C4-2B (cell line): ENCODE results near the gene TMEM222.
A peak's percentile ranks its signal among the peaks of the same experiment; 100 is the strongest.

ENCODE experiments used
- H3K27ac ChIP-seq: fragments of 450-650 bp; 2 replicates; pipeline ENCODE4 v1.5.1; 2017
- ZFX ChIP-seq: fragments of 450-650 bp; IDR thresholded peaks from 2 replicates; pipeline ENCODE4 v1.6.1; 2017
- TF ChIP-seq, protein P1 (sequence below): fragments of 450-650 bp; conservative IDR thresholded peaks from 2 replicates; pipeline ENCODE4 v1.5.1; 2017; ENCODE audit warnings: mild to moderate bottlenecking

TMEM222 gene

DNA sequence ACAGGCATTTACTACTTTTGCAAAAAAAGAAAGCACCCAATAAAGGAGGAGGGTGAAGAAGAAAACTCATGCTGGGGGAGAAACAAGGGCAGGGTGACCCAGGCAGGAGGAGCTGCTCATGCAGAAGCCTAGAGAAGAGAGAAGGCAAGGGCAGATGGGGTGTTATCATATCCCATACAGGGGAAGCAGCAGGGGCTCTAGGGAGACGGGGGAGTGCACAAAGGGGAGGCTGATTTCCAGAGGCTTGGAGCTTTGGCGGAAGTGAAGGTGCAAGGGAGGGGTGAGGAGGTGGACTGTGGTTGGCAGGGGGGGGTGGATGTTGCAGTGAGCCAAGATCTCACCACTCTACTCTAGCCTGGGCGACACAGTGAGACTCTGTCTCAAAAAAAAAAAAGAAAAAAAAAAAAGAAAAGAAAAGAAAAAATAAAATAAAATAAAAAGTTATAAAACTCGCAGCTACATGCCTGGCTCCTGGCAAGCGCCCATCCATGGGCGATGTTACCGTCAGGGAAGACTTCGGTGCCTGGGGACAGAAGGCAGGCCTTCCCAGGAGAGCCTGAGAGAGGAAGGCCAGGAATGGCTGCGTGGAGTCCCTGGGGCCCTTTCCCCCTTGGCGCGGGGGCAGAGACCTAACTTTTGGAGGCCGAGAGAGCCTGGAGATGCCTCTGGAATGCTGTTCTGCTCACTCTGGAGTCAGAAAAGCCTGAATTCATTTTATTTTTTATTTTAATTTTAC is 56.0 kb downstream of the TMEM222 start:
- TF ChIP-seq, protein P1, sequence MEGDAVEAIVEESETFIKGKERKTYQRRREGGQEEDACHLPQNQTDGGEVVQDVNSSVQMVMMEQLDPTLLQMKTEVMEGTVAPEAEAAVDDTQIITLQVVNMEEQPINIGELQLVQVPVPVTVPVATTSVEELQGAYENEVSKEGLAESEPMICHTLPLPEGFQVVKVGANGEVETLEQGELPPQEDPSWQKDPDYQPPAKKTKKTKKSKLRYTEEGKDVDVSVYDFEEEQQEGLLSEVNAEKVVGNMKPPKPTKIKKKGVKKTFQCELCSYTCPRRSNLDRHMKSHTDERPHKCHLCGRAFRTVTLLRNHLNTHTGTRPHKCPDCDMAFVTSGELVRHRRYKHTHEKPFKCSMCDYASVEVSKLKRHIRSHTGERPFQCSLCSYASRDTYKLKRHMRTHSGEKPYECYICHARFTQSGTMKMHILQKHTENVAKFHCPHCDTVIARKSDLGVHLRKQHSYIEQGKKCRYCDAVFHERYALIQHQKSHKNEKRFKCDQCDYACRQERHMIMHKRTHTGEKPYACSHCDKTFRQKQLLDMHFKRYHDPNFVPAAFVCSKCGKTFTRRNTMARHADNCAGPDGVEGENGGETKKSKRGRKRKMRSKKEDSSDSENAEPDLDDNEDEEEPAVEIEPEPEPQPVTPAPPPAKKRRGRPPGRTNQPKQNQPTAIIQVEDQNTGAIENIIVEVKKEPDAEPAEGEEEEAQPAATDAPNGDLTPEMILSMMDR = no peak
- TF ChIP-seq ZFX = no peak
- no peak overlapping the region for H3K27ac ChIP-seq

DNA sequence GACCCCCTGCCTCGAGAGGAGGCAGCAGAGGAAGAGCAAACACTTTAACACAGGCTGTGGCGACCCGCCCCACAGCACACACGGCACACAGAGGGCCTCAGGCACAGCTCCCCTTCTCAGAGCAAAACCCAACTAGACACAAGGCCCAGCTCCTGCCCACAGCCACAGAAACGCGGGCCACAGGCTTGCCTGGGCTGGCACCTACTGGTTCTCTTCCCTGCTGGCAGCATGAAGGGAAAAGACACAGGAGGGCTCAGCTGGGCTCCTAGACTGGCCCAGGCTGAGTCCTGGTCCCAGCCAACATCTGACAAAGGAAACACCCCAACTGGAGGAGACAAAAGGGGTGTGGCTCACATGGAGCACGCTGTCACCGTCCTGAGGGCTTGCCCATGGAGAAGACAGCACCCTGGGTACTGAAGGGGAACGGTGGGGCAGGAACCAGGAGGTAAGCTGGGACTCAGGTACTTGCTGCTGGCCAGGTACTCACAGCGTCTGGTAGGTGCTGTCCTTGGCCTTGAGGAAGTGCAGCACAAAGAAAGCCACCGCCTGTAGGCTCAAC is 57.7 kb downstream of the TMEM222 start:
- no peak overlapping the region for H3K27ac ChIP-seq
- TF ChIP-seq, protein P1 = no peak
- TF ChIP-seq ZFX = no peak

DNA sequence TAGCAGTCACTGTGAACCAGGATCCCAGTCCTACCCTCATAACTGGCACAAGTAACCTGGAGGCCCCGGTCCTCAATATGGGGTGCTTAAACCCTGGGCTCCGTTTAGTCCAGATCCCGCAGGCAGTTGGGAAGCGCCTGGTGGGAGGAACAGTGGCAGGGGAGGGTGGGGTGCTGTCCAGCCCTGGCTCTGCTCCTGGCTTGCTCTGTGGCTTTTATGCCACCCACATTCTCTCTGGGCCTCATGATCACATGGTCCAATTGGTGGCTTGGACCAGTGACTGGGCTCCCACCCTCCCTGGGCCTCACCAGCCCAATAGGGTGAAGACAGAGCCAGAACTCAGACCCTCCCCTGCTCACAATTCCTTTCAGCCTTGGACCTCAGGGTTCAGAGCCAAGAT is 58.3 kb downstream of the TMEM222 start:
- TF ChIP-seq, protein P1 = no peak
- no peak for TF ChIP-seq ZFX
- no peak overlapping the region for H3K27ac ChIP-seq

DNA sequence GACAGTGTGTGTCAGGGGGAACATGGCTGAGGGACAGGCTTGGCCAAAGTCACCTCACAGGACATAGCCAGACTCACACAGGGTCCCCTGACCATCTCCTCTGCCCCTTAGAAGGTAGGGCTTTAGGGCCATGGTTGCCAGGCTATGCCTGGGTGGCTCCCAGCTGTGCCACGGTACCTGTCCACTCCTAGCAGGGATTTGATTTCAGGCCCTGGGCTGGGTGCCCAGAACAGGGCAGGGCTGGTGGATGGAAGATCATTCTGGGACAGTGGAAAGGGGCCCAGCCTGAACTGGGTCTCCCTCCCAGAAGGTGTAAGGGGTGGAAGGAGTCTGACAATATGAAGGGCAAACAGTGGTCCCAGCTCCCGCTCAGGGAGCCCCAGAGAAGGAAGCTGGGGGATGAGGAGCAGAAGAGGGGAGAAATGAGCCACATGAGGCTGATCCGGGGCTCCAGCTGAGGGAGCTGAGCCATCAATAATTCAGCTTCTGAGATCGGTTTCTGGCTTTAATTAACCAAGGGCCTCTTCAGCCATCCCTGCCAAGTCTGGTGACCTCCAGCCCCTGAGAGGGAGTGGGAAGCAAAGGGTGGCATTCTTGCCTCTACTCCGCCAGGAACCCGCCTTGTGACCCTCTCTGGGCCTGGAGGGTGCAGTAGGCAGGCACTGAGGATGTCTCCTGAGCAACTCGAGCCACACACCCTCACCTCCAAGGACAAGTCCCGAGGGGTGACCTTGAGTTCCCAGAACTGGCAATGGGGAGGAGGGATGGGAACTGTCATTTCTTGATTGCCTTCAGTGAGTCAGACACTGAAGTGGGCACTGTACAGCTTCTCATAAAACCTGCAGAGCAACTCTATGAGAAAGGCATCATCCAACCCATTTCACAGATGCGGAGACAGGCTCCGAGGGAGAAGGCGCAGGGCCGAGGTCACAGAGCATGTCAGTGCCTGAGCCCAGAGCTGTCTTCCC is 59.1 kb downstream of the TMEM222 start:
- TF ChIP-seq ZFX = no peak
- TF ChIP-seq, protein P1 = no peak
- H3K27ac ChIP-seq = no peak overlapping the region

DNA sequence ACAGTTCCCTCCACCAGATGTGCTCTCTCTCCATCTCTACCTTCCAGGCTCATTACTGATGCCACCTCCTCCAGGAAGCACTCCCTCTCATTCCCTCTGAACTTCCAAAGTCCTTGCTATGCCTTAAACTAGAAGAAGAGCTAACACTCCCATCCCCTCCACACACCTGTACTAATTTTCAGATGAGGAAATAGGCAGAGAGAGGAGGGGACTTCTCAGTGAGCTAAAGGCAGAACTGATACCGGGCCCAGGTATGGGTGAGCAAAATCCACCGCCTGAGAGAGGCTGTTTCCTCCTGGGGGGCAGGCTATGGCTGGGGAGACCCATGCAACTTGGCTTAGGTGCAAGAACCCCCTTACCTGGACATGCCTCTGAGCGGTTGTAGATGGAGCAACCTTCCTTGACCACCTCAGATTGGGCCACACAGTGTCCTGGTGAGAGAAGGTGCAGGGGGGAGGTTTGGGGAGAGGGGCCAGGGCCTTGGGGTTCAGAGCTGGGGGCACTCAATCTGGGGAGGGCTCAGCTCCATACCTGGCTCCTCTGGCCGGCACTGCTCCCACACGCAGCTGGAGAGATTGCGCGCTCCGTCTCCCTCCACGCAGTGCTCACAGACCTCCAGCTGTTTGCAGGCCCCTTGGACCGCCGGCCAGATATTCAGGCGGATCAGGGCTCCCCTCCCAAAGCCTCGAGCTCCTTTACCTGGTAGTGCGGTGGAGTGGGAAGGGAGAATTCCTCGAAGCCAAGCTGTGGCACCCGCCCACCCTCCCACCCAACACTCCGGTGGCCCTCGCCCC is 60.2 kb downstream of the TMEM222 start:
- no peak overlapping the region for H3K27ac ChIP-seq
- TF ChIP-seq, protein P1 = no peak

DNA sequence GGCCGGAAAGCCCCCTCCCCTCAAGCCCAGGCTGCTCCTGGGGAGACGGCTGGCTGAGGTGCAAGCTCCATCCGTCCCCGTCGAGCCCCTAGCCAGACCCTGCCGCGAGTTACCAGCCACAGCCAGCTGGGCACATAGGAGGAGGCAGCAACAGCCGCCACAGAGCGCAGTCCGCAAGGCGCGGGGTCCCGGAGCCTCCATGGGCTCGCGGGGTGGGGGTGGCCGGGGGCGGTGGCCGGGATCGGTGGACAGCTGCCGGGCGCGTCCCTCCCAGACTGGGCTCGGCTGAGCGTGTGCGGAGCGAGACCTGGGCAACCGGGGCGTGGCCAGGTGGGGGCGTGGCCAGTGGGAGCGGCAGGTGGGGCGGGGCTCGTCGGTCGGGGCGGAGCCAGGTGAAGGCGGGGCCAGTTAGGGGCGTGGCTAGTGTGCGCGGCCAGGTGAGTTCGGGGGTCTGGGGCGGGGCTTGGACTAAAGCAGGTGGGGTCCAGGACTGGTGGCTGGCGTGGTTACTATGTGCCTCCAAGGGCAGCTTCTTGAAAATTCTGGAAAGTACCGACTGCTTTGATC is 61.2 kb downstream of the TMEM222 start, which contains the start of gene CD164L2:
TSS of gene CD164L2 (minus strand) at position 295 of the 567 bp plus-strand sequence. CDS start at position 201, 94 bp downstream.
- H3K27ac ChIP-seq = peak within 1 kb of the TSS; percentile 36
- no peak for TF ChIP-seq ZFX
- TF ChIP-seq, protein P1 = no peak
